SK-N-MC (cell line): ENCODE measurements around the gene ADARB2.

Experiments
- EZH2 ChIP-seq: fragments of 200-600 bp; sonication (generic); IDR thresholded peaks from one replicate; pipeline ENCODE4 v1.6.1; 2017; ENCODE audit warnings: antibody characterized with exemption
- FOXP2 ChIP-seq: optimal IDR thresholded peaks from 2 replicates; pipeline ENCODE3; 2011; ENCODE audit warnings: mild to moderate bottlenecking, moderate library complexity; ENCODE audit not compliant: insufficient read depth; ENCODE audit errors: extremely low read length, control extremely low read depth
- POLR2AphosphoS5 ChIP-seq: IDR thresholded peaks from 2 replicates; pipeline ENCODE4 v1.6.1; 2012; ENCODE audit warnings: mild to moderate bottlenecking, low read depth, low read length, borderline replicate concordance

DNA sequence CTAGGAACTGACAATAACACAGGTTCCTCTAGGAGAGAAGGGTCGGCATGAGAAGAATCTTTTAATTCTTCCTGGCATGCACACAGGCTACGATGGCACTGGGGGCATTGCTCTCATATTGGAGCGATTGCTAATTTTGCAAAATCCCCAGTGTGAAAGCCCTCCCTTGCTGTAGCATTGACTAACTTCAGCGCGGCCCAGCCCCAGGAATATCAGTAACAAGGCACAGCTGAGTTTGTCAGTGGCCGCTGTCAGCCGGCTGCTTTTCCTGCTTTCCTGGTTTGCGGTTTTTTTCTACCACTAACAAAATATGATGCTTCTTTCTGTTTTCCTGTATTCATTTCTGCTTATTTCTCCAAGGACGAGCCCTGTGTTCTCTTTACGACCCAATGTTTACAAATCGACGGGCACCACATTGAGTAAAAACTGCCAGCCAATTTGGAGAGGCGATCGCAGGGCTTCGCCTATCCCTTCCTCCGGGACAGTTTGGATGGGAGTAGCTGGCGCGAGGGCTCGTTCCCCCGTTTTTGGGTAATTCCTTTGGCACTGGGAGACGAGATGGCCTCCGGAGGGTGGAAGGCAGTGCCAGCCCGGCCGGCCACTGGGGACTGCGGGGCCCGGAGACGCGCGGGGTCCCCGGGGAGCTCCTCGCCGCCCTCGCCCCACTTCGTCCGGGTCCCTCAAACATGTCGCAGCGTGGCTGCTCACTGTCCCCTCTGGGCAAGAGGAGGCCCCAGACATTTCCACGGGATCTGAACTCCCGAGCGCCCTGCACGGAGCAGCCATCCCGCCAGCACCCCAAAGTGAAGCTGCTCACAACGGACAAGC lies 967 bp downstream of the ADARB2 start:
- TF ChIP-seq POLR2AphosphoS5 (no peak), EZH2 (no peak), FOXP2 (no peak)
